Central memory CD8-positive, alpha-beta T cell (primary cell): ENCODE measurements around the gene GPR26.

ENCODE experiments used
- ATAC-seq: fragments of 150-1000 bp; cut with Tn5 transposase; replicated peaks from 2 replicates; pipeline ENCODE4 v1.10.0; 2022; ENCODE audit warnings: mild to moderate bottlenecking, moderate FRiP score, moderate number of reproducible peaks; ENCODE audit not compliant: poor library complexity, severe bottlenecking; ENCODE audit errors: extremely low read depth
- DNase-seq, 2 donors: peaks; one replicate each; pipeline ENCODE4 v3.0.0; 2021; ENCODE audit warnings: low spot score in 2 of 2
- H3K27ac Mint-ChIP-seq: one replicate; pipeline ENCODE4 v1.8.0; 2022; ENCODE audit warnings: low read depth, mild to moderate bottlenecking, moderate library complexity, mixed read lengths
- H3K27me3 Mint-ChIP-seq: one replicate; pipeline ENCODE4 v1.8.0; 2022; ENCODE audit warnings: mixed read lengths
- H3K36me3 Mint-ChIP-seq: one replicate; pipeline ENCODE4 v1.8.0; 2022; ENCODE audit warnings: mild to moderate bottlenecking, moderate library complexity, mixed read lengths; ENCODE audit not compliant: insufficient read depth
- H3K4me1 Mint-ChIP-seq: one replicate; pipeline ENCODE4 v1.8.0; 2022; ENCODE audit warnings: mixed read lengths
- H3K4me3 Mint-ChIP-seq: one replicate; pipeline ENCODE4 v1.8.0; 2022; ENCODE audit warnings: mild to moderate bottlenecking, moderate library complexity, mixed read lengths
- H3K9me3 Mint-ChIP-seq: one replicate; pipeline ENCODE4 v1.8.0; 2022; ENCODE audit warnings: mixed read lengths

The GPR26 gene

DNA sequence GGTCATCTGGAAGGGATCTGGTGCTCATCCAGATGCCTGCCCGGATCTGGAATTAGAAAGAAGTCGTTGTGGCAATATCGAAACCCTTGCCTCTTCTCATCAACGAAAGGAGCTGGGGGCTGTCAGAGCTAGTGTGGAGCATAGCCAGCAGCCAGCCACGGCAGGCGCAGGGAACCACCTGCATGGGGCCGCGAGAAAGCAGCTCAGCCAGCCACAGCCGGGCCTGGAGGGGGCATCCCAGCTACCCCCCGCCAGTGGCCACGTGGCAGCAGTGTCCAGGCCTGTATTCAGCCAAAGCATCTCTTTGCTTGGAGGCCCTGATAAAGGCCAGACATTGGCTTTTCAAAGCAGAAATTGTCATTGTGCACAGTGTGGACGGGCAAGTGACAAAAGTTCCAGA lies 19.1 kb downstream of the GPR26 start:
- Mint-ChIP-seq H3K36me3 (no peaks in the 10 kb centered on the region), H3K4me1 (no peaks in the 10 kb centered on the region), H3K27me3 (peaks cover 22% of the 10 kb centered on the region), H3K4me3 (no peak overlapping the region), H3K27ac (no peak overlapping the region), H3K9me3 (no peaks in the 10 kb centered on the region)
- DNase-seq (no peak), ATAC-seq (no peak)

DNA sequence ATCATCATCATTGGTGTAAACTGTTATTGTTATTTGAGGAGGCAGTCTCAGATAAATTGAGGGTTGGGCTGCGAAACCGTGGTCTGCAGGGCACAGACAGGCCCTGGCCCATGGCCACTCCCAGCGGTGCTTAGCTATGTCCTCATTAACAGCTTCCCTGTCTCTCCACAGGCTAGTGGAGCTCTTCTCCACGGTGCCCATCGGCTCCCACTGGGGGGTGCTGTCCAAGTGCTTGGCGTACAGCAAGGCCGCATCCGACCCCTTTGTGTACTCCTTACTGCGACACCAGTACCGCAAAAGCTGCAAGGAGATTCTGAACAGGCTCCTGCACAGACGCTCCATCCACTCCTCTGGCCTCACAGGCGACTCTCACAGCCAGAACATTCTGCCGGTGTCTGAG lies 21.6 kb downstream of the GPR26 start:
- no peaks in the 10 kb centered on the region for H3K9me3 Mint-ChIP-seq
- no peak for DNase-seq
- H3K27ac Mint-ChIP-seq, result no peak overlapping the region
- no peaks in the 10 kb centered on the region for H3K36me3 Mint-ChIP-seq
- no peaks in the 10 kb centered on the region for H3K4me1 Mint-ChIP-seq
- no peak for ATAC-seq
- H3K4me3 Mint-ChIP-seq, result no peak overlapping the region
- peaks cover 22% of the 10 kb centered on the region for H3K27me3 Mint-ChIP-seq

DNA sequence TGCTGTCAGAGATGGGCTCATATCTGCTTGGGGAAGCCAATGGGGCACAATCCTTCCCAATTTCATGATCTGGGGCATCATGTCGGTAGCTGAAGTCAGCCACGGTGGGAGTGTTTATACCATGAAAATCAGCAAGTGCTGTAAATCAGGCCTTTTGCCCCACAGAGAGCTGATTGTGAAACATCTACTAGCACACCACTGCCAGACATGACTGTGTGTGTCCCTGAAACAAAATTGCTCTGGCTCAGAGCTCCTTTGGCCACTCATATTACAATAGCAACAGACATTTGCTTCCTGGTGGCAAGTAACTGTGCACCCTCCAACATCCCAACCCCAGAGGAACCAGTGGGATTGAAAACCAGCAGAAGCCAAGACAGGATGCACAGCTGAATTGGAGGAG lies 23.7 kb downstream of the GPR26 start:
- ATAC-seq, result no peak
- no peaks in the 10 kb centered on the region for H3K4me1 Mint-ChIP-seq
- H3K9me3 Mint-ChIP-seq, result no peaks in the 10 kb centered on the region

DNA sequence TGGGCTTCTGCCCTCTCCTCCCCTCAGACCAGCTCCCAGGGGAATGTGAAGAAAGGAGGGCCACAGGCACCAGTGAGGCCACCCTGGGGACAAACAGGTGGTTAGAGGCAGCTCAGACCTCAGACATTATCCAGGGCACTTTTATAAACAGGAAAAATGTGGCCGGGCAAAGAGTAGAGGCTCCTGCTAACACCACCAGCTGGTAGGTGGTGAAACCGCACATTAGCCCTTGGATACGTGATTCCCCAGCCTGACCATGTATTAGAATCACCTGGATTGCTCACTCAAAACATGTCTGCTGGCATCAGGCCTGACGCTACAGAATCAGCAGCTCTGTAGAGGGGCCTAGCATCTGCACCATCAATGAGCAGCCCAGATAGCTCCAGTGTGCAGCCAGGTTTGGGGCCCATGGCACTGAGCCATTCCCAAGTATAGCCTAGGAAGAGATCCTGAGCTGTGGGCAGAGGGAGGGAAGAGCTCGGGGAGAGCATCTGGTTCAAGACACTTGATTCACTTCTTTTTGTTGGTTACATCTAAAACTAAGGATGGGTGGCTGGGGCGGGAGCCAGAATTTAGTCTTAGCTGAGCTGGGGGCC lies 37.1 kb downstream of the GPR26 start:
- Mint-ChIP-seq H3K27me3 (peaks cover 23% of the 10 kb centered on the region), H3K9me3 (no peaks in the 10 kb centered on the region), H3K4me1 (no peaks in the 10 kb centered on the region), H3K36me3 (peaks cover 1% of the 10 kb centered on the region), H3K27ac (no peak overlapping the region), H3K4me3 (no peak overlapping the region)
- DNase-seq (no peak), ATAC-seq (no peak)

More for the DNA sequence above, 23.7 kb downstream of the GPR26 start:
- Mint-ChIP-seq H3K4me3 (no peak overlapping the region), H3K27me3 (peaks cover 38% of the 10 kb centered on the region), H3K27ac (no peak overlapping the region), H3K36me3 (no peaks in the 10 kb centered on the region)
- DNase-seq, result no peak

DNA sequence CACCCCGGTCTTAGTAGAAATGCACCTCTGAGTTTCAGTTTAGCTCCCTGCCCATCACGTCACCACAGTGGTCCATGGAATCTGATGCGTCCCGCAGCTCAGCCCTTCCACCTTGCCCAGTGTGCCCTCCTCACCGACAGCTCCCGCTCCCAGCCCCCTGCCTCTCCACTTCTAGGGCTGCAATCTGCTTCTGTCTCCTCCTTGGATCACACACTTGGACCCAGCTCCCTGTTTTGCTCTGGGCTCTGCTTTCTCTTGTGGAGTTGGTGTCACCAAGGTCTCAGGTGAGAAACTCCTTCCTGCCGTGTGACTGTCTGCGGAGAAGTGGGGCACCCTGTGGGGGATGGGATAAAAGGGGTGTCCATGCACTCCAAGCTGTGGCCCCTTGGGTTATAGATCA lies 37.9 kb downstream of the GPR26 start:
- no peak for ATAC-seq
- DNase-seq, result no peak
- no peak overlapping the region for H3K4me3 Mint-ChIP-seq

DNA sequence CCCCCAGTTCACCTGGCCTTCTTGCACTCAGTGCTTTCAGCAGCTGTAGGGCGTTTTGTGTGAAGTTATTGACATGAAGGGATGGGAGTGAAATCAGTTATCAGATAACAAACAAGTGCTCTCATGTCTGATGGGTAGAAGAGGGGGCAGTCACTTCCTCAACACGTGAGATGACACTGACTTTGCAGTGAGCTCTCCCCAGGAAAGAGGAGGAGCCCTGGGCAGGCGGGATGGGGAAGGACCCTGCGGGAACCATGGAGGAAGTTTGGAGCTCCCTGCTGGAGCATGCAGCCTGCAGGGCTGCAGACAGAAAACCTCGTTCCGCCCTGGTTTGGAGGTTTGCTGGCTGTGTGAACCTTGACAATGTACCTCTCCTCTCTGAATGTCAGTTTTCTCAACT lies 38.7 kb downstream of the GPR26 start:
- Mint-ChIP-seq H3K4me1 (no peaks in the 10 kb centered on the region), H3K9me3 (no peaks in the 10 kb centered on the region), H3K27me3 (peaks cover 23% of the 10 kb centered on the region), H3K36me3 (peaks cover 1% of the 10 kb centered on the region), H3K27ac (no peak overlapping the region), H3K4me3 (no peak overlapping the region)
- ATAC-seq, result no peak
- no peak for DNase-seq

More for the DNA sequence above, 37.9 kb downstream of the GPR26 start:
- no peak overlapping the region for H3K27ac Mint-ChIP-seq
- H3K9me3 Mint-ChIP-seq, result no peaks in the 10 kb centered on the region
- no peaks in the 10 kb centered on the region for H3K4me1 Mint-ChIP-seq
- H3K36me3 Mint-ChIP-seq, result peaks cover 1% of the 10 kb centered on the region
- H3K27me3 Mint-ChIP-seq, result peaks cover 23% of the 10 kb centered on the region

DNA sequence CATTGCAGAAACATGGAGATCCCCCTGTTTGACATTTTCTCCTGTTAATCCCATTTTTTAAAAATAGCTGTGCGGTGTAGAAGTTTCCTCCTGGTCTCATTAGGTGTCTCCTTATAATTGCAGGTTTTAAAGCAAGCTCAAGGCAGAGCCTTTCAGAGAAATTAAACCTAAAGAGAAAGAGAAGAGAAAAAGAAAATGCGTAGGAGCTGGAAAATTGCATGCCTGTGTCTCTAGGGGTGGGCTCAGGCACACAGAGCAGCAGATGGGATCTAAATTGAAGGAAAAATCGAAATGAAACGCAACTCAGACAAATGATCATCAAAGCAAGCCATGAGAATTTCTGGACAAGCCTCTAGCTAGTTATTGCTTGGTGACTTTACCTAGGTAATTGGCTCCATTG lies 40.1 kb downstream of the GPR26 start:
- Mint-ChIP-seq H3K4me1 (no peaks in the 10 kb centered on the region), H3K27me3 (peaks cover 23% of the 10 kb centered on the region), H3K9me3 (no peaks in the 10 kb centered on the region), H3K27ac (no peak overlapping the region), H3K4me3 (no peak overlapping the region), H3K36me3 (peaks cover 1% of the 10 kb centered on the region)
- DNase-seq, result no peak
- ATAC-seq, result no peak

DNA sequence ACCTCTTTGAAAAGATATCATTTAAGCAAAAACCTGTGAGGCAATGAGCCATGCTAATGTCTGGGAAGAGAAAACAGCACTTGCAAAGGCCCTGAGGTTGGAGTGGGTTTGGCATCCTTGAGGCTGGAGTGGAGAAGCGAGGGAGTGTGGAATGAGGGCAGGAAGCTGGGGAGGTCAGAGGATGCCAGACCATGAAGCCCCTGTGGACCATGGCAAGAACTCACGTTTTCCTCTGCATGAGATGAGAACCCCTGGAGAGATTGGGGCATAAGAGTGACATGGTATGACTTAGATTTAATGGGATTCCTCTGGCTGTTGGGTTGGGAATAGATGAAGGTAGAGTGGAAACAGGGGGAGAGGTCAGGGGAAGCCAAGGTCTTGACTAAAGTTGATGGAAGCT lies 49.4 kb downstream of the GPR26 start:
- Mint-ChIP-seq H3K36me3 (peaks cover 2% of the 10 kb centered on the region), H3K9me3 (no peaks in the 10 kb centered on the region)

DNA sequence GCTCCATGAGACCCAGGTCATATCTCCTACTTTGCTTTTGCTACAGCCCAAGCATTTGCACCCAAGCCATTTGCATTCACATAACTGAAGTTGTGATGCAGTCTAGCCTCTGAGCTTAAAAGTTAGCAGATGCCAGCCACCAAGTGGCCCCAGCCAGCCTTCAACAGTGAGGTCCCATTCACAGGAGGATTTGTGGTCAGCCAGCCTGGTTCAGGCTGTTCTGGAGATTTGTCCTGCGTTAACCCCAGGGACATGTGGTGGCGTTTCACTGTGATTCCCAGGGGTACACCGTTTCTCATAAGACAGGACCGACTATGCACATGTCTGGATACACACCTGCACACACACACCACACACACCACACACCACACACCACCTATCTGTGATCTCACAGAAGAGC lies 51.2 kb downstream of the GPR26 start:
- H3K9me3 Mint-ChIP-seq, result no peaks in the 10 kb centered on the region

More for the DNA sequence above, 49.4 kb downstream of the GPR26 start:
- ATAC-seq (no peak), DNase-seq (no peak)
- Mint-ChIP-seq H3K27ac (no peak overlapping the region), H3K27me3 (peaks cover 23% of the 10 kb centered on the region), H3K4me3 (no peak overlapping the region), H3K4me1 (no peaks in the 10 kb centered on the region)

DNA sequence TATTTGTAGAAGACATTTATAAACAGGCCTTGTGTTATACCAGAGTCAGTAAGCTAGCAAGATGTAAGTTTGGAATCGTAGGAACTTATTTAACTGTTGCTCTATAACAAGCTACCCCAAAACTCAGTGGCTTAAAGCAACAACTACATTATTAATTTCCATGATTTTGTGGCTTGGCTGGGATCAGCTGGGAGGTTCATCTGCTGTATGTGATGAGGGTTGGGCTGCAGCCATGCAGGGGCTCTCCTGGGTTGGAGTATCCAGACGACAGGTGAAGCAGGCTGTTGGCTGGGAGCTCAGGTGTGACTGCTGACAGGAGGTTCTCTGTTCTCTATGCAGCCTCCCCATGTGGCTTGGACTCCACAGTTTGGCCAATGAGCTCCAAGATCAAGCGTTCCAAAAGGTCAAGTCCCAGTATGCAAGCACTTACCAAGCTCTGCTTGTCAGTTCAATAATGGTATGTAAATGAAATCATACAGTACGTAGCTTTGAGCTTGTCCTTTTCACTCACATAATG lies 52.4 kb downstream of the GPR26 start:
- Mint-ChIP-seq H3K36me3 (no peaks in the 10 kb centered on the region), H3K4me1 (no peaks in the 10 kb centered on the region), H3K9me3 (no peaks in the 10 kb centered on the region), H3K4me3 (no peak overlapping the region), H3K27ac (no peak overlapping the region), H3K27me3 (peaks cover 35% of the 10 kb centered on the region)
- ATAC-seq (no peak), DNase-seq (no peak)

More for the DNA sequence above, 51.2 kb downstream of the GPR26 start:
- ATAC-seq (no peak), DNase-seq (no peak)
- Mint-ChIP-seq H3K4me1 (no peaks in the 10 kb centered on the region), H3K4me3 (no peak overlapping the region), H3K27ac (no peak overlapping the region), H3K36me3 (peaks cover 2% of the 10 kb centered on the region), H3K27me3 (peaks cover 33% of the 10 kb centered on the region)

DNA sequence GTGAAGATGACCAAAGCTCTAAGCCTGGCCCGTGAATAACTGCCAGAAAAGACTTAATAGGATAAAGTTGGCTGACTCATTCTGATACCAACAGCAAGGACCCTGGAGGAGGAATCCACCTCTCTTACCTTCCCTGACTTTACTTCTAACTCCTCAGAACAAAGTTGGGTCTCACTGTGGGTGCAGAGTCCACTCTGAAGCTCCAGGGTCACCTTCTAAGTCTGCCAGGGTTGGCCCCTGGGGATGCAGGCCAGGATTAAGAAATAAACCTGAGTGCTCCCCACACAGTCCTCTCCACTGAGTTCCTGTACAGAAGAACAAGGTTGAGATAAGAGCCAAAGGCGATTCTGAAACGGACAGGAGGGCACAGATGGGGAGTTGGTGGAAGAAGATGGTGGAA lies 54.4 kb downstream of the GPR26 start:
- Mint-ChIP-seq H3K4me3 (no peak overlapping the region), H3K9me3 (no peaks in the 10 kb centered on the region), H3K27me3 (peaks cover 43% of the 10 kb centered on the region), H3K4me1 (no peaks in the 10 kb centered on the region), H3K36me3 (no peaks in the 10 kb centered on the region), H3K27ac (no peak overlapping the region)
- ATAC-seq (no peak), DNase-seq (no peak)

DNA sequence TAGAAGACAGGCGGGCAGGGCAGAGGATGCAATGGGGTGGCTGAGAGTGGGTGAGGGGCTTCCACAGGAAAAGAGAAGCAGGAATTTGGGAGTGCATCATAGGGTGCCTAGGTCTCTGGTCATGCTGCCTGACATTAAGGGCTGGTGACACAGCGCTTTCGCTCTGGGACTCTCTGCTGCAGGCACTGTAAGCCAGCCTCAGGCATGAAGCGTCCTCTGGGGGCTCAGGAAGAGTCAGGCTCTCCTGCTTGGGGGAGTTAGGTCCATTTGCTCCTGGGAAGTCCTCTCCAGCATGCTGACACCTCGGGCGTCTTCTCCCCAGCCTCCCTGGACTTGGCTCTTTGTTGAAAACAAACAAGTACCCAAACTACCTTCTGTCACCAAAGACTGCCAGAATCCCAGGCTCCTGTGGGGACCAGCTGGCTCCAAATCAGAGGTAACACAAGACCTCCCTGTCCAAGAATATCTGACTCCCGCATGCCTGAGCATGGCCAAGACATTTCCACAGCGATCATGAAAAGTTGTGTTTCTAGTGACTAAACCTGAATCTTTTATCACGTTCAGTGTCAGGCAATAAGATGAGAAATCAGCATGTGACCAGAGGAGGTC lies 55.4 kb downstream of the GPR26 start:
- ATAC-seq (no peak), DNase-seq (no peak)
- peaks cover 33% of the 10 kb centered on the region for H3K27me3 Mint-ChIP-seq
- no peak overlapping the region for H3K4me3 Mint-ChIP-seq
- H3K4me1 Mint-ChIP-seq, result no peaks in the 10 kb centered on the region
- H3K27ac Mint-ChIP-seq, result no peak overlapping the region
- H3K36me3 Mint-ChIP-seq, result peaks cover 1% of the 10 kb centered on the region
- H3K9me3 Mint-ChIP-seq, result no peaks in the 10 kb centered on the region

DNA sequence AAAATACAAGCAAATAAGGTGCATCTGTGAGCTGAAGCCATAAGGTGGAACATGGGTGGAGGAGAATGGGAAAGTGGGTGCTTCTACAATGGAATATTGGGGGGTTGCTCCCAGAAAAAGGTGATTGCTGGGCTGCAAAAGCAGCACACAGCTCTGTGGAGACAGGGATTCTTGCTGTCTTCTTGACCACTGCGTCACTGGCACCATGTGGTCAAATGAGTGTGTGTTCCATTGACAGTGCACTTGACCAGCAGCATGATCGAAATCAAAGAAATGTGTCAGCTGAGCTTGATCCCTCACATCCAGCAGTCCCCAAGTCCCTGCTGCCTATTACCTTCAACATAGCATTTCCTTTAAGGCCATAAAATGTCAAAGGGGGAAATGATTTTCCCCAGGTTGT lies 56.2 kb downstream of the GPR26 start:
- Mint-ChIP-seq H3K27me3 (peaks cover 29% of the 10 kb centered on the region), H3K36me3 (peaks cover 1% of the 10 kb centered on the region), H3K27ac (no peak overlapping the region), H3K4me3 (no peak overlapping the region), H3K4me1 (no peaks in the 10 kb centered on the region), H3K9me3 (no peaks in the 10 kb centered on the region)
- ATAC-seq (no peak), DNase-seq (no peak)
